Vagina (tissue), 2 donors: Measurements from ENCODE around the gene EPC1. TPM values are rescaled to one million over a fixed set of nuclear protein-coding genes. Genes with fewer than 3 reads are reported as not detected.

Experiments used
- DNase-seq, 2 donors: peaks; one replicate each; pipeline ENCODE4 v3.0.0-alpha.2; 2017; ENCODE audit errors: extremely low spot score in 2 of 2
- H3K27ac ChIP-seq: fragments of 200-600 bp; sonication (generic); one replicate; pipeline ENCODE4 v1.5.1; 2019
- H3K27me3 ChIP-seq: fragments of 200-600 bp; sonication (generic); one replicate; pipeline ENCODE4 v1.5.1; 2019
- H3K36me3 ChIP-seq, 2 donors: fragments of 200-600 bp; sonication (generic); one replicate each; pipeline ENCODE4 v1.5.1; 2017 to 2019
- H3K4me1 ChIP-seq: fragments of 200-600 bp; sonication (generic); one replicate; pipeline ENCODE4 v1.5.1; 2019
- H3K4me3 ChIP-seq, 2 donors: fragments of 200-600 bp; sonication (generic); 1 replicate in 1 of 2; 2 replicates in 1 of 2; pipeline ENCODE4 v1.5.1; 2016 to 2019
- H3K9me3 ChIP-seq: fragments of 200-600 bp; sonication (generic); one replicate; pipeline ENCODE4 v1.5.1; 2019
- POLR2A ChIP-seq, 2 donors: fragments of 450-650 bp; IDR thresholded peaks; one replicate each; pipeline ENCODE4 v1.6.1; 2017; ENCODE audit warnings: antibody characterized with exemption in 2 of 2, mild to moderate bottlenecking in 2 of 2, moderate library complexity in 2 of 2
- POLR2AphosphoS5 ChIP-seq, 2 donors: sonication (generic); formaldehyde crosslinking; IDR thresholded peaks; one replicate each; pipeline ENCODE4 v1.9.0; 2017; ENCODE audit warnings: antibody characterized with exemption in 2 of 2, mild to moderate bottlenecking in 2 of 2, low read depth in 1 of 2; ENCODE audit not compliant: insufficient read depth in 1 of 2
- intact Hi-C: fragments of 100-400 bp; cut with DNase I; formaldehyde crosslinking; loops from one replicate; pipeline ENCODE4 v1.15.1; 2023
- total RNA-seq: library from RNA; depleted of rRNA; stranded (reverse); fragments of >200 nt; gene quantifications from one replicate; pipeline ENCODE4 v1.2.3, GENCODE V29; 2016
- TF ChIP-seq, protein P1 (sequence below), 3 experiments: fragments of 450-650 bp in 2 of 3; fragments of 200-600 bp in 1 of 3; sonication (generic) in 1 of 3; IDR thresholded peaks; one replicate each; pipeline ENCODE4 v1.5.1; 2017 to 2019; ENCODE audit warnings: antibody characterized with exemption in 3 of 3, mild to moderate bottlenecking in 2 of 3, moderate library complexity in 2 of 3

Gene EPC1
- total RNA-seq, 1 donor from 2014 or later, result 54.5 TPM

DNA sequence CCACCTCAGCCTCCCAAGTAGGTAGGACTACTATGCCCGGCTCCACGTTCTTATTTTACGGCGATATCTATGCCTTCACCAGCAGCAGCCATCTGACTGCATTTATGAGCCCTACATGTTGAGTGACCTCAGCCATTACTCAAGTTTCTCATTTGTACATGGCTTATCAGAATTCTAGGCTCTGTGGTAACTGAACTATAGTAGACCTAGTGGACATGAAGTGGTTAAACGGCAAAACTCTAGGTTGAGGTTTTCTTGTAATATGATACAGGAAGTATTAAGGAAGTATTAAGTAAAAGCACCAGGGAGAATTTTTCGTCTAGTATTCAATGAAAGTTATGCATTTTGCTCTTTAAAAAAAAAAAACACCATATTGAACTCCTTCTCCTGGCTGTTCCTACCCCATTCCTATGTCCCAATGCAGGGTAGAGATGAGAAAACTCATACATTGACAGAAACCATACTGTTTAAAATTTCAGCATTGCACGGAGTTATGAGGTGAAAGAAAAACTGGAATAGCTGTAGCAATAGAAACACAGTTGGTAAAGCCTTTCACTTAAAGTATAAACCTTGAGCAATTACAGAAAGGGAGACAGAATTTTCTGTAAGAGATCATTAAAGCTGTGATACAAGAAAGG, 39.8 kb upstream of the EPC1 start:
- Histone ChIP-seq H3K27ac (no peak overlapping the region), H3K27me3 (no peaks in the 10 kb centered on the region), H3K36me3 (no peaks in the 10 kb centered on the region), H3K9me3 (no peaks in the 10 kb centered on the region), H3K4me1 (no peaks in the 10 kb centered on the region), H3K4me3 (no peak overlapping the region)
- intact Hi-C loops, result no loop called here
- TF ChIP-seq POLR2AphosphoS5 (IDR thresholded peaks at IDR 0.05; ENCODE audit: insufficient read depth in 1 of 2, low read depth in 1 of 2) (no peak), POLR2A (IDR thresholded peaks at IDR 0.05) (no peak)
- TF ChIP-seq, protein P1, sequence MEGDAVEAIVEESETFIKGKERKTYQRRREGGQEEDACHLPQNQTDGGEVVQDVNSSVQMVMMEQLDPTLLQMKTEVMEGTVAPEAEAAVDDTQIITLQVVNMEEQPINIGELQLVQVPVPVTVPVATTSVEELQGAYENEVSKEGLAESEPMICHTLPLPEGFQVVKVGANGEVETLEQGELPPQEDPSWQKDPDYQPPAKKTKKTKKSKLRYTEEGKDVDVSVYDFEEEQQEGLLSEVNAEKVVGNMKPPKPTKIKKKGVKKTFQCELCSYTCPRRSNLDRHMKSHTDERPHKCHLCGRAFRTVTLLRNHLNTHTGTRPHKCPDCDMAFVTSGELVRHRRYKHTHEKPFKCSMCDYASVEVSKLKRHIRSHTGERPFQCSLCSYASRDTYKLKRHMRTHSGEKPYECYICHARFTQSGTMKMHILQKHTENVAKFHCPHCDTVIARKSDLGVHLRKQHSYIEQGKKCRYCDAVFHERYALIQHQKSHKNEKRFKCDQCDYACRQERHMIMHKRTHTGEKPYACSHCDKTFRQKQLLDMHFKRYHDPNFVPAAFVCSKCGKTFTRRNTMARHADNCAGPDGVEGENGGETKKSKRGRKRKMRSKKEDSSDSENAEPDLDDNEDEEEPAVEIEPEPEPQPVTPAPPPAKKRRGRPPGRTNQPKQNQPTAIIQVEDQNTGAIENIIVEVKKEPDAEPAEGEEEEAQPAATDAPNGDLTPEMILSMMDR (IDR thresholded peaks at IDR 0.05), result no peak
- DNase-seq, result no peak

DNA sequence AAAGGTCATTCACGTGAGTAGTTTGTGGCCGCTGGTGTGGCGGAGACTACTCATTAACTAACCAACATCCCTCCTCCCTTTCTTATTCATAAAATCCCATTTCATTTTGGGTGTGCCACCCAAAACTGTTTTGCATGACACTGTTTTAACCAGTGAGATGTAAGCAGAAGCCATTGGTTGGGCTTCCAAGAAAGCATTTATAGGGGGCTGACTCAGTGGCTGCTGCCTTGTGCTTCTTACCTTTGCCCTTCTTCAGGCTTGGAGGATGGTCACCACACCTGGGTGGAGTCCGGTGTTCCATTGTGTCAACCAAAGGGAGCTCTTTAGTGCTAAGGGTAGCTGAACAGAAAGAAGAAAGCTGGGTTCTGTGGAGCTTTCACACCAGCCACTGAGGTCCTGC, 37.2 kb upstream of the EPC1 start:
- no peak overlapping the region for H3K4me3 ChIP-seq
- intact Hi-C loops, result no loop called here
- H3K27me3 ChIP-seq, result no peaks in the 10 kb centered on the region
- no peak overlapping the region for H3K27ac ChIP-seq
- H3K36me3 ChIP-seq, result no peaks in the 10 kb centered on the region
- no peak for DNase-seq
- no peak for TF ChIP-seq POLR2AphosphoS5 (IDR thresholded peaks at IDR 0.05; ENCODE audit: insufficient read depth in 1 of 2, low read depth in 1 of 2)
- TF ChIP-seq, protein P1 (IDR thresholded peaks at IDR 0.05), result no peak
- TF ChIP-seq POLR2A (IDR thresholded peaks at IDR 0.05), result no peak
- H3K4me1 ChIP-seq, result no peaks in the 10 kb centered on the region
- H3K9me3 ChIP-seq, result no peaks in the 10 kb centered on the region

DNA sequence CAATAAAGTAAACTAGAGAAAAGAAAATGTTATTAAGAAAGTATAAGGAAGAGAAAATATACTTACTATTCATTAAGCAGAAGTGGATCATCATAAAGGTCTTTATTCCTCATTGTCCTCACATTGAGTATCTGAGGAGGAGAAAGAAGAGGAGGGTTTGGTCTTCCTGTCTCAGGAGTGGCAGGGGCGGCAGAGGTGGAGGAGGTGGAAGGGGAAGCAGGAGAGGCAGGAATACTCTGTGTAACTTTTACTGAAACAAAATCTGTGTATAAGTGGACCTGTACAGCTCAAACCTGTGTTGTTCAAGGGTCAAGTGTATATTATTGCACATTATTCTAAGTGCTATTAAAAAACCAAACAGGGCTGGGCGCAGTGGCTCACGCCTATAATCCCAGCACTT, 34.2 kb upstream of the EPC1 start:
- H3K27ac ChIP-seq, result no peak overlapping the region
- H3K4me1 ChIP-seq, result no peaks in the 10 kb centered on the region
- no peaks in the 10 kb centered on the region for H3K27me3 ChIP-seq
- H3K4me3 ChIP-seq, result no peak overlapping the region
- no peak for TF ChIP-seq POLR2AphosphoS5 (IDR thresholded peaks at IDR 0.05; ENCODE audit: insufficient read depth in 1 of 2, low read depth in 1 of 2)
- TF ChIP-seq, protein P1 (IDR thresholded peaks at IDR 0.05), result no peak
- TF ChIP-seq POLR2A (IDR thresholded peaks at IDR 0.05), result no peak
- no peak for DNase-seq
- H3K9me3 ChIP-seq, result no peaks in the 10 kb centered on the region
- no peaks in the 10 kb centered on the region for H3K36me3 ChIP-seq
- intact Hi-C loops, result no loop called here

DNA sequence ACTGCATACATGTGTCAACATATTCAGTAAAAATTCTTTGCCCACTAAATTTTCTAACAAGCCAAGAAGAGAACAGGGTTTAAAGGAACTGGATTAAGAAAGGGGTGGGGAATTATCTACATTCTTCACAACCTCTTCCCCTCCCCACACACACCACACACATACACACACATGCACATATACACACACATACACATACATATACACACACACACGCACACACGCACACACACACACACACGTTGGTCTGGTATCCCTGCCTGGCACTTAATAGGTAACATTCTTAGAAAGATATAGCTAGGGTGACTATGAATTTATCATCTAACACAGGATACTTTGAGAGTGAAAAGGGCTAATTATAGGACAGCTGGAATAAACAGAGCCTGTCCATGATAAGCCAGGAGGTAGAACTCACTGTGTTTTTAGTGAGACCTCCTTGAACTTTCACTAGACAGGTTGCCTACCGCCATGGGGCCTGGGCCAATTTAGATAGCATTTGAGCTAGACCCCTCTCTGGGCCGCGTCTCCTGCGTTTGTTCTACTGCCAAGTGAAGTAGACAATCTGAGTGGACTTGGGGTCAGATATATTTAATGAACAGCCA, 33.1 kb upstream of the EPC1 start:
- peak overlapping the region; percentile 2 for H3K27ac ChIP-seq
- intact Hi-C loops, result loop anchor here (10.0 kb wide), 1 partner anchor 325 kb away; the partner anchor contains the start of gene KIF5B
- H3K4me1 ChIP-seq, result peaks cover 6% of the 10 kb centered on the region
- H3K27me3 ChIP-seq, result no peaks in the 10 kb centered on the region
- DNase-seq, result no peak
- H3K36me3 ChIP-seq, result no peaks in the 10 kb centered on the region
- no peaks in the 10 kb centered on the region for H3K9me3 ChIP-seq
- TF ChIP-seq, protein P1 (IDR thresholded peaks at IDR 0.05), result no peak
- no peak for TF ChIP-seq POLR2AphosphoS5 (IDR thresholded peaks at IDR 0.05; ENCODE audit: insufficient read depth in 1 of 2, low read depth in 1 of 2)
- TF ChIP-seq POLR2A (IDR thresholded peaks at IDR 0.05), result no peak
- H3K4me3 ChIP-seq, result no peak overlapping the region
